GM13976 (cell line): ENCODE results near the gene ADAMTS13.

ENCODE experiments used
- DNase-seq: peaks from one replicate; pipeline ENCODE4 v3.0.0; 2012; ENCODE audit warnings: low spot score
- CTCF ChIP-seq: IDR thresholded peaks from 2 replicates; pipeline ENCODE4 v1.5.1; 2012; ENCODE audit warnings: borderline replicate concordance, mild to moderate bottlenecking; ENCODE audit not compliant: insufficient read depth; ENCODE audit errors: extremely low read depth, missing control alignments, control extremely low read depth
- in situ Hi-C: fragments of 300-500 bp; cut with MboI; formaldehyde crosslinking; loops from one replicate; pipeline ENCODE4 v1.12.0; 2022; ENCODE audit warnings: low sequenced_read_pairs, mixed read lengths, inconsistent platforms; ENCODE audit not compliant: unreplicated experiment

The ADAMTS13 gene

GRCh38 chr9:133490865-133491655 lies 68.9 kb downstream of the ADAMTS13 start:
- in situ Hi-C loops: loop anchor here (25.0 kb wide), 1 partner anchor 304 kb away; no protein-coding TSS in a partner anchor
- TF ChIP-seq CTCF: no peak
- no peak for DNase-seq

GRCh38 chr9:133491656-133491925 lies 69.4 kb downstream of the ADAMTS13 start:
- no peak for TF ChIP-seq CTCF
- DNase-seq: no peak
- in situ Hi-C loops: loop anchor here (25.0 kb wide), 1 partner anchor 304 kb away; no protein-coding TSS in a partner anchor

GRCh38 chr9:133492061-133493021 lies 70.2 kb downstream of the ADAMTS13 start:
- DNase-seq: no peak
- in situ Hi-C loops: loop anchor here (25.0 kb wide), 1 partner anchor 305 kb away; no protein-coding TSS in a partner anchor
- no peak for TF ChIP-seq CTCF

DNA sequence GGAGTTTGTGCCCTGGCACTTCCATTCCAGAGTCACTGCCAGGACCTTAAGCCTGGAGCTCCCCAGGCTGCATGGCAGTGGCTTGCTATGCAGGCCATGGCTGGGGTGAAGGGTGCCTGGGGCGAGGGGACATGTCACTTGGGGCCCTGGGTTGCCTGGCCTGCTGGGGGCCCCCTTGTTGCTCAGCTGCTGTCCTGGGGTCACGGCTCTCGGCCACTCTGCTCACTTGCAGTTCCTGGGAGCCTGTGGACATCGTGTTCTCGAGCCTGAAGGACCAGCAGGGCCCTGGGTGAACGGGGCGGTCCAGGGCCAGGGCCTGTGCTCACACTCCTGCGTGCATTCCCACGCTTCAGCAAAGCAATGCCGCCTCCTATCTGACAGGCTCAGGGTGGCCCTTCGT lies 71.3 kb downstream of the ADAMTS13 start:
- no peak for TF ChIP-seq CTCF
- no peak for DNase-seq
- in situ Hi-C loops: loop anchor here (25.0 kb wide), 1 partner anchor 306 kb away; no protein-coding TSS in a partner anchor

GRCh38 chr9:133493845-133494540 lies 71.8 kb downstream of the ADAMTS13 start:
- no peak for DNase-seq
- in situ Hi-C loops: loop anchor here (25.0 kb wide), 1 partner anchor 307 kb away; no protein-coding TSS in a partner anchor
- TF ChIP-seq CTCF: no peak
